WTC11 (cell line): ENCODE data around the gene TLCD1.

Experiments
- CREB1 ChIP-seq: sonication (generic); formaldehyde crosslinking; IDR thresholded peaks from 2 replicates; pipeline ENCODE4 v1.8.0; 2023; ENCODE audit warnings: mild to moderate bottlenecking, missing genetic modification reagents
- EMX1 ChIP-seq: fragments of 250-450 bp; sonication (Bioruptor Pico); IDR thresholded peaks from 2 replicates; pipeline ENCODE4 v1.8.0; 2021; ENCODE audit warnings: mild to moderate bottlenecking
- ETV6 ChIP-seq: sonication (generic); formaldehyde crosslinking; IDR thresholded peaks from 2 replicates; pipeline ENCODE4 v1.8.1; 2022; ENCODE audit warnings: mild to moderate bottlenecking, missing genetic modification reagents
- FOXP1 ChIP-seq: sonication (generic); formaldehyde crosslinking; IDR thresholded peaks from 2 replicates; pipeline ENCODE4 v1.8.0; 2022; ENCODE audit warnings: missing genetic modification reagents, mild to moderate bottlenecking, moderate library complexity, borderline replicate concordance
- JUN ChIP-seq: sonication (generic); formaldehyde crosslinking; IDR thresholded peaks from 2 replicates; pipeline ENCODE4 v1.8.0; 2023; ENCODE audit warnings: mild to moderate bottlenecking, missing genetic modification reagents
- NFE2L1 ChIP-seq: sonication (generic); formaldehyde crosslinking; IDR thresholded peaks from 2 replicates; pipeline ENCODE4 v1.8.1; 2023; ENCODE audit warnings: missing genetic modification reagents
- PRRX2 ChIP-seq: fragments of 250-450 bp; sonication (Bioruptor Pico); IDR thresholded peaks from 2 replicates; pipeline ENCODE4 v1.8.0; 2021; ENCODE audit warnings: mild to moderate bottlenecking
- RELA ChIP-seq: sonication (generic); formaldehyde crosslinking; IDR thresholded peaks from 2 replicates; pipeline ENCODE4 v1.8.1; 2022; ENCODE audit warnings: missing genetic modification reagents, mild to moderate bottlenecking, borderline replicate concordance
- TEAD4 ChIP-seq: sonication (generic); formaldehyde crosslinking; IDR thresholded peaks from 2 replicates; pipeline ENCODE4 v1.8.0; 2022; ENCODE audit warnings: mild to moderate bottlenecking, missing genetic modification reagents
- ZNF671 ChIP-seq: fragments of 250-450 bp; sonication (Bioruptor Pico); IDR thresholded peaks from 2 replicates; pipeline ENCODE4 v1.8.0; 2021; ENCODE audit warnings: mild to moderate bottlenecking
- TF ChIP-seq, protein P1 (sequence below): fragments of 200-600 bp; IDR thresholded peaks from 2 replicates; pipeline ENCODE4 v1.8.0; 2022; ENCODE audit warnings: antibody characterized with exemption
- TF ChIP-seq, protein P2 (sequence below): fragments of 250-450 bp; sonication (Bioruptor Pico); conservative IDR thresholded peaks from 2 replicates; pipeline ENCODE4 v1.9.0; 2021; ENCODE audit warnings: mild to moderate bottlenecking
- TF ChIP-seq, protein P3 (sequence below): sonication (generic); formaldehyde crosslinking; conservative IDR thresholded peaks from 2 replicates; pipeline ENCODE4 v1.8.1; 2023; ENCODE audit warnings: mild to moderate bottlenecking, low read depth, missing genetic modification reagents, moderate library complexity

DNA sequence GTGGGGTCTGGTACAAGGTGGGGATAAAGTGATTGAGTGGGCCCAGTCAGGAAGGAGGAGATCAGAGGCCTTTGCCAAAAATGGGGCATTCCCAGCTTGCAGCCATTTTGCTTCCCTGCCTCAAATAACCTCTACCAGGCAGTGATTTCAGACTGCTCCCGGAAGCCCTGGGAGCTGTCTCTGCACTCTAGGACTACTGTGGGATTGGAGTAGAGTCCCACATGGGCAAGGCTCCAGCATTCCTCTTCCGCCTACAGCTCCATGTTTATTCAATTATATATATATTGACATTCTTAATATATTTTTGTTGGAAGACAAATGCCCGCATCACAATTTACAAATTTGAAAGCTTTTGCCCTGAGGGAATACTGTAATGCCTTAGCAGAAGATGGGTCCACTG lies 50.5 kb downstream of the TLCD1 start:
- TF ChIP-seq, protein P1, sequence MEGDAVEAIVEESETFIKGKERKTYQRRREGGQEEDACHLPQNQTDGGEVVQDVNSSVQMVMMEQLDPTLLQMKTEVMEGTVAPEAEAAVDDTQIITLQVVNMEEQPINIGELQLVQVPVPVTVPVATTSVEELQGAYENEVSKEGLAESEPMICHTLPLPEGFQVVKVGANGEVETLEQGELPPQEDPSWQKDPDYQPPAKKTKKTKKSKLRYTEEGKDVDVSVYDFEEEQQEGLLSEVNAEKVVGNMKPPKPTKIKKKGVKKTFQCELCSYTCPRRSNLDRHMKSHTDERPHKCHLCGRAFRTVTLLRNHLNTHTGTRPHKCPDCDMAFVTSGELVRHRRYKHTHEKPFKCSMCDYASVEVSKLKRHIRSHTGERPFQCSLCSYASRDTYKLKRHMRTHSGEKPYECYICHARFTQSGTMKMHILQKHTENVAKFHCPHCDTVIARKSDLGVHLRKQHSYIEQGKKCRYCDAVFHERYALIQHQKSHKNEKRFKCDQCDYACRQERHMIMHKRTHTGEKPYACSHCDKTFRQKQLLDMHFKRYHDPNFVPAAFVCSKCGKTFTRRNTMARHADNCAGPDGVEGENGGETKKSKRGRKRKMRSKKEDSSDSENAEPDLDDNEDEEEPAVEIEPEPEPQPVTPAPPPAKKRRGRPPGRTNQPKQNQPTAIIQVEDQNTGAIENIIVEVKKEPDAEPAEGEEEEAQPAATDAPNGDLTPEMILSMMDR = no peak
- TF ChIP-seq NFE2L1 (no peak), PRRX2 (CRISPR knock-in tag) (no peak), RELA (no peak), EMX1 (CRISPR knock-in tag) (no peak), FOXP1 (no peak), CREB1 (CRISPR knock-in tag) (no peak), TEAD4 (CRISPR knock-in tag) (no peak), JUN (CRISPR knock-in tag) (no peak), ETV6 (CRISPR knock-in tag) (no peak), ZNF671 (CRISPR knock-in tag) (no peak)
- TF ChIP-seq, protein P2, sequence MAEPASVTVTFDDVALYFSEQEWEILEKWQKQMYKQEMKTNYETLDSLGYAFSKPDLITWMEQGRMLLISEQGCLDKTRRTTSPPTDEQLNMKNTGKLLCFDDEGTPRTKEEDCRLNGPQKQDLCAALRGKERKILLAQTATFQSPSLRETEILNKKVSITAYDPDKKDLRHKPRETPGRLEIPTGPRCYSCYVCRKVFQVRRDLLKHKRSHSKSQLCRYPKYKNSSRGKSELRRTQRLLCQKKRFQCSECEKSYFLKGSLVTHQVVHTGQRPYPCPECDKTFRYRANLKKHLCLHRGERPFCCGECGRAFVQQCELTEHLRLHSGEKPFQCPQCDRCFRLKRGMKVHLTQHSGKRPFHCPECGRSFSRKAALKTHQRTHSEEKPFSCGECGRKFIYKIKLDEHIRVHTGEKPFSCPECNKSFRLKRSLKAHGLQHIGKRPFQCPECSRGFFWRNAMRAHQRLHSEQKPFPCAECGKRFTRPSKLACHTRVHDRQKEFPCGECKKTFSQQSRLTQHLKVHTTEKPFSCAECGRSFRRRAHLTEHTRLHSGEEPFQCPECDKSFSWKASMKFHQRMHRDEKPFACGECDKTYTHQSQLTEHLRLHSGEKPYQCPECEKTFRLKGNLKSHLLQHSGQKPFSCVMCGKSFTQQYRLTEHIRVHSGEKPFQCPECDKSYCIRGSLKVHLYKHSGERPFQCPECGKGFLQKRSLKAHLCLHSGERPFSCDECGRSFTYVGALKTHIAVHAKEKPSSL (CRISPR knock-in tag) = no peak
- TF ChIP-seq, protein P3, sequence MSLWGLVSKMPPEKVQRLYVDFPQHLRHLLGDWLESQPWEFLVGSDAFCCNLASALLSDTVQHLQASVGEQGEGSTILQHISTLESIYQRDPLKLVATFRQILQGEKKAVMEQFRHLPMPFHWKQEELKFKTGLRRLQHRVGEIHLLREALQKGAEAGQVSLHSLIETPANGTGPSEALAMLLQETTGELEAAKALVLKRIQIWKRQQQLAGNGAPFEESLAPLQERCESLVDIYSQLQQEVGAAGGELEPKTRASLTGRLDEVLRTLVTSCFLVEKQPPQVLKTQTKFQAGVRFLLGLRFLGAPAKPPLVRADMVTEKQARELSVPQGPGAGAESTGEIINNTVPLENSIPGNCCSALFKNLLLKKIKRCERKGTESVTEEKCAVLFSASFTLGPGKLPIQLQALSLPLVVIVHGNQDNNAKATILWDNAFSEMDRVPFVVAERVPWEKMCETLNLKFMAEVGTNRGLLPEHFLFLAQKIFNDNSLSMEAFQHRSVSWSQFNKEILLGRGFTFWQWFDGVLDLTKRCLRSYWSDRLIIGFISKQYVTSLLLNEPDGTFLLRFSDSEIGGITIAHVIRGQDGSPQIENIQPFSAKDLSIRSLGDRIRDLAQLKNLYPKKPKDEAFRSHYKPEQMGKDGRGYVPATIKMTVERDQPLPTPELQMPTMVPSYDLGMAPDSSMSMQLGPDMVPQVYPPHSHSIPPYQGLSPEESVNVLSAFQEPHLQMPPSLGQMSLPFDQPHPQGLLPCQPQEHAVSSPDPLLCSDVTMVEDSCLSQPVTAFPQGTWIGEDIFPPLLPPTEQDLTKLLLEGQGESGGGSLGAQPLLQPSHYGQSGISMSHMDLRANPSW = no peak
